Hematopoietic multipotent progenitor cell treated with erythropoietin and hydrocortisone succinate and interleukin-3 and kit ligand, for 15 days (in vitro differentiated cells): Measurements from ENCODE around the gene ARMC5.
A peak's percentile ranks its signal among the peaks of the same experiment; 100 is the strongest.
"Not testable (repeated sequence)": the region's sequence is repeated elsewhere in the genome, so short reads cannot be mapped to it uniquely, and the experiment has no call there.

Experiments
- DNase-seq: peaks from one replicate; pipeline ENCODE4 v3.0.0-alpha.2; 2015; ENCODE audit warnings: low spot score

The ARMC5 gene

DNA sequence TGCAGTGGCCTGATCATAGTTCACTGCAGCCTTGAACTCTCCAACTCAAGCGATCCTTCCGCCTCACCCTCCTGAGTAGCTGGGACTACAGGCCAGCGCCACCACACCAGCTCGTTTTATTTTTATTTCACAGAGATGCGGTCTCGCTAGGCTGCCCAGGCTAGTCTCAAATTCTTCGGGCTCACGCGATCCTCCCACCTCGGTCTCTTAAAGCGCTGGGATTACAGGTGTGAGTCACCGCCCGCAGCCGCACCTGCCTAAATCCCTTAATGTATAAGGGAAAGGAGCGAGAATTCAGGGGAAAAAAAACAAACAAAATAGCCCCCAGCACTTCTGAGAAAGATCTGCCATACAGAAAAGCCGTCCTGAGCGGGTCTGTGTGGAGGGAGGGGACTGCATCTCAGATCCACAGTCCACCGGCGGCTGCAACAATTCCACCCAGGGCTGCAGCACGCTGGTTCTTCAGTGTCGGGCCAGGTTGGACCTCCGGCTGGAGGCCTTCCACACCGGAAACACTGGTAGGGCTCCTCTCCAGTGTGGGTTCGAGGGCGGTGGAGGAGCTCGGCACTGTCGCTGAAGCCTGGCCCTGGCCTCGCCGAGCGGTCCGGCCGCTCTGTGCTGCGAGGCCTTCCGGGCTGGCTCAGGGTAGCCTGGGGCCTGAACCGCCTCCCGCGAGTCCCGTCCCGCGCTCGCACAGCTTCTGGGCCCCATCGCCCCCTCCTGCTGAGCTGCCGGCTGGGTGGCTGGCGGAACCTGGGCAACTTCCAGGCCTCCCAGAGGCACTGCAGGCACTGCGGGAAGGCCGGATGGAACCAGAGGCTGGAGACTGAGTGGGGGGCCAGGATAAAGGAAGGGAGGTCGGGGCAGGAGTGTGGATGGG lies 23.7 kb upstream of the ARMC5 start:
- no peak for DNase-seq

DNA sequence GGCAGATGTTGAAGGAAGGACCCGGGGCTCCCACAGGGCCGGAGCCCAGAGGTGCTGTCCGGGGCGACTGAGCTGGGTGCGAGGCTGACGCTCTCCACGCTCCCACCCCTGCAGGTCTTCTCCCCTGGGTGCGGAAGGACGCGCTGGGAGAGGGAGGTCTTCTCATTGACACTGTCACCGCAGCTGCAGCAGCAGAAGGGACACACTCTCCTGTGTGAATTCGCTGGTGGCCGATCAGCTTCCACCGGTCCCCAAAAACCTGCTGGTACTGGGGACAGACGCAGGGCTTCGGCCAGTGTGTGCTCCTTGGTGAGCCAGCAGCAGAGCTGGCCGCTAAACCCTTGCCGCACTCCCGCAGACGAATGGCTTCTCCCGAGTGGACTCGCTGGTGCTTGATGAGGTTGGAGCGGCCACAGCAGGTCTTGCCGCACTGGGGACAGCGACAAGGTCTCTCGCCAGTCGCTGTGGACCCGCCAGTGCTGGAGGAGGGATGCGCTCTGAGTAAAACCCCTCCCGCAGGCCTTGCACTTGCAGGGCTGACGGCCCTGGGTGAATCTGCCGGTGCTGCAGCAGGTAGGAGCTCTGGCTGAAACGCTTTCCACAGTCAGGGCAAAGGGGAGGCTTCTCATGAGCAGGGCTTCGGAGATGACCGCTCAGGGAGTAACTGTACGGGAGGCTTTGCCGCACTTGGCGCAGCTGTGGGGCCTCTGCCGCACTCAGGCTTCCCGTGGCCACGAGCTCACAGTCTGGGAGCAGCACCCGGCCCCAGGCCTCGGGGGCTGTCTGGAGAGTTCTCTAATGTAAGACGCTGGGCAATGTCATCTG lies 22.9 kb upstream of the ARMC5 start:
- no peak for DNase-seq

DNA sequence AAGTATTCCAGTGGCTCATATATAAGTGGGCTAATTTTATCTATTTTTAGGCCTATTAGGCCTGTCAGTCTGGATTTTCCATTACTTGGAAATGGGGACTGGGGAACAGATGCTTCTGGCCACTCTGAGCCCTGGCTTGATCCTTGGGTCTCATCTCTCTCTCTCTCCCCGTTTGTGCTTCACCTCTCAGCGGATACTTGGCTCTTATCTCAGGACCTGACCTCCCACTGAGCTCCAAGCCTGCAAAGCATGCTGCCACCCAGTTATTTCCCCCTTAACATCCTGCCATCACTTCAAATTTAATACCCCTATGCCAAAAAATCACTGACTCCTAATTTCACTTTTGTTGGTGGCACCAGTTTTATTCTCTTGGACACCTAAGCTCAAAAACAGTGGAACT lies 20.9 kb upstream of the ARMC5 start:
- DNase-seq, result no peak

- DNase-seq, result not testable (repeated sequence)
These were observed 20.3 kb upstream of the ARMC5 start for GRCh38 chr16:31439023-31439422.

DNA sequence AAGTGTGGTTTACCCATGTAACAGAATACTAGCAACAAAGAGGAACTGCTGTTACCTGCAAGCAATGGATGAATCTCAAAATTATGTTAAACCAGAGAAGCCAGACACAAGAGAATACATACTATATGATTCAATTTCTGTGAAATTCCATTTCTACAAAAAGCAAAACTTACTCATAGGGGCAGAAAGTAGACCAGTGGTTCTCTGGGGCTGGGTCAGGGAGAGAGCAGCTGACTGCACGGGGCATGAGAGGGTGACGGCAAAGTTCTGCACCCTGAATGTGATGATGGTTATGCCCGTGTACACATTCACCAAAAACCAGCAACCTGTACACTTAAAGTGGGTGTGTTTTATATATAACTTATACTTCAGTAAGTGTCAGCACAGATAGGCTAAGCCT lies 19.8 kb upstream of the ARMC5 start:
- no peak for DNase-seq

DNA sequence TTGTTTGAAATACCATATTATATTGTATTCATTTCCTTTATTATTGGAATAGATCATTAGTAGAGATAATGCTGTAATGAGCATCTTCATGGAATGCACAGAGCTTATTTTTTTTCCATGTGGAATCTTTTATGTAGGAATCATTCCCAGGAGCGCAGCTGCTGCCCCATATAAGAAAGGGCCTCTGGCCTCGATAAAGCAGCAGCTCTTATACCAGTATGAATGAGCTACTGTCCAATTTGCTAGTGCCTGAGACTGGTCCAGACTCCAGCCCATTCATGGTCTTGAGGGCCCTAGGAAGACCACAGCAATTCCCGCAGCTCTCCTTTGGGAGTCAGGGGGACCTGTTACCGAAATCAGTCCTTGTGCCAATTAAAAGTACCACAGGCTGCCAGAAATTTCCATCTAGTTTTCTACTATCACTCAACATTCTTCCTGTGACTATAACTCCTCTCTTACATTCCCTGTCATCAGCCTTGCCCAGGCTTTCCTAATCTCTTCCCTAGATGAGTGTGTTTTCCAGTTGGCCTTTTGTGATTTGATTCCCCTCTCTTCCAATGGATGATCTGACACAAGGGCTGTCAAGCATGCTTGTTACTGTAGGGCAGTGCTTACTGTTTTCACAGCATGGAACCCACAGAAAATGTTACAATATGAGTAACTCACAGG lies 18.7 kb upstream of the ARMC5 start:
- no peak for DNase-seq

- no peak for DNase-seq
These were observed 17.3 kb upstream of the ARMC5 start for GRCh38 chr16:31441956-31442355.

DNA sequence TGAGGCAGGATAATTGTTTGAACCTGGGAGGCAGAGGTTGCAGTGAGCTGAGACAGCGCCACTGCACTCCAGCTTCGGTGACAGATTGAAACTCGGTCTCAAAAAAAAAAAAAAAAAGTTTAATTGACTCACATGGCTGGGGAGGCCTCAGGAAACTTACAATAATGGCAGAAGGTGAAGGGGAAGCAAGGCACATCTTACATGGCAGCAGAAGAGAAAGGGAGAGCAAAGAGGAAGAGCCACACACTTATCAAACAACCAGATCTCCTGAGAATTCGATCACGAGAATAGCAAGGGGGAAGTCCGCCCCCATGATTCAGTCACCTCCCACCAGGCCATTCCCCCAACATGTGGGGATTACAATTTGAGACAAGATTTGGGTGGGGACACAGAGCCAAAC lies 13.4 kb upstream of the ARMC5 start:
- DNase-seq, result not testable (repeated sequence)

- DNase-seq, result no peak
These were observed 8.1 kb upstream of the ARMC5 start for GRCh38 chr16:31451201-31451600.

- peak; percentile 33 for DNase-seq
These were observed 7.5 kb upstream of the ARMC5 start for GRCh38 chr16:31451681-31452351.

GRCh38 chr16:31452631-31453106 lies 6.6 kb upstream of the ARMC5 start:
- peak; percentile 26 for DNase-seq

DNA sequence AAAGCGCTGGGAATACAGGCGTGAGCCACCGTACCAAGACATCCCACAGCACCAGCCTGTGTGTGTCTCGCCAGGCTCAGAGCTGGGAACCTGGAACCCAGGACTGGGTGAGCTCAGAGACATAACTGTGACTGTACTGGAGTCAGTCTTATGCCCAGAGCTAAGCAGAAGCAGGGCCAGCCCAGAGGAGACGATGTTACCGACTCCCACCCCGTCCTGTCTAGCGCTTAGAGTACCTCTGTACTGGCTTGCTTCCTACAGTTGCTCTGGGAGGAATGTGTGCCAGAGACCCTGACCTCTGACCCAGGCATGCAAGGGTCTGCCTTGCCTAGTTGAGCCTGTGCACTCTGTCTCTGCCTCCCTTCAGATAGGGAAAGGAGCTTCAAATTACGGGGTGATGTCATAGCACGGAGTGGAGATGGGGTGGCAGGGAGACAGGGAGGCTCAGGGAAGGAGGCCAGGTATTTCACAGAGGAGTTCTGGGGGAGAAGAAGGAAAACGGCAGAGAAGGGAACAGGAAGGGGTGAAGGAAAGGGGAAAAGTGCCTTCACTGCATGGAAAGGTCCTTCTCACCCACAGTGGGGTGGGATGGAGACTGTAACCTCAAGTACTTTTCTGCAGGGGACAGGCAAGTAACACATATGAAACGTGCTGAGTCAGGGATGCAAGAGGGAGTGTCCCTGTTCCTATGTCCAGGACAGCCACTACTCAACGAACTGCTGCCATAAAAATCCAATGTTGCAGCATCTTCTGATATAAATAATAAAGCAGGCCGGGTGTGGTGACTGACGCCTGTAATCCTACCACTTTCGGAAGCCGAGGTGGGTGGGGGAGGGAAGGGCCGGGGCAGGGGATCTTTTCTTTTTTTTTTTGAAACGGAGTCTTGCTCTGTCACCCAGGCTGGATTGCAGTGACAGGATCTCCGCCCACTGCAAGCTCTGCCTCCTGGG lies 5.8 kb upstream of the ARMC5 start:
- DNase-seq, result peak; percentile 78

GRCh38 chr16:31455601-31456314 lies 3.5 kb upstream of the ARMC5 start:
- peak; percentile 43 for DNase-seq

GRCh38 chr16:31456988-31457360 lies 2.3 kb upstream of the ARMC5 start:
- DNase-seq, result no peak

DNA sequence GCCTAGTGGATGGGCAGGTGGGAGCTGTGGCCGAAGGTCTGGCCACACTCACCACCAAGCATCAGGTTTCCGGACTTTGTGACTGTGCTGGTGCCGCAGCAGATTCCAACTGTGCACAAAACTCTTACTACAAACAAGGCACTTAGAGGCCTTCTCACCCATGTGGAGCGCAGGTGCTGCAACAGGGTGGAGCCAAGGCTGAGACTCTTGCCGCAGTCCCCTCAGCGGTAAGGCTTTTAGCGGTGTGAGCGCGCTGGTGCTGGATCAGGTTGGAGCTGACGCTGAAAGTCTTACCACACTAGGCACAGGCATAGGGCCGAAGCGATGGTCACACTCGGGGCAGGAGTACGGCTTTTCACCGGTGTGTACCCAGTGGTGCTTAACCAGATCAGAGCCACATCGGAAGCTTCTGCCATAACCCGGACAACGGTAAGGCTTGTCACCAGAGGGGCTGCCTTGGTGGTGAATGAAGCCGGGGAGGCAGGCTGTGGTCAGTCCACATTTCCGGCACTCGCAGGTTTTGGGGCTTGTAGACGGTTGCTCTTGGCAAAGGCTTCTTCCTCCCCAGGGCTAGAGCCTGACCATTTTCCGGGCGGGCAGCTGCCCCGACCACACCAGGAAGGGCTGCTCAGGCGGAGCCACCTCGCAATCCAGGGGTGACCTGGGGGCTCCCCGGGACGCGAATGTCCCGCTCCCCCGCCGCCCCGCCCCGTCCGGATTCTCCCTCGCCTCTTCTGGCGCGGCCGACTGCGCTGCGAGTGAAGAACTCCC lies 1.0 kb upstream of the ARMC5 start:
- peak; percentile 58 for DNase-seq

- peak; percentile 100 for DNase-seq
These were observed 633 bp downstream of the ARMC5 start for GRCh38 chr16:31459687-31460581.

DNA sequence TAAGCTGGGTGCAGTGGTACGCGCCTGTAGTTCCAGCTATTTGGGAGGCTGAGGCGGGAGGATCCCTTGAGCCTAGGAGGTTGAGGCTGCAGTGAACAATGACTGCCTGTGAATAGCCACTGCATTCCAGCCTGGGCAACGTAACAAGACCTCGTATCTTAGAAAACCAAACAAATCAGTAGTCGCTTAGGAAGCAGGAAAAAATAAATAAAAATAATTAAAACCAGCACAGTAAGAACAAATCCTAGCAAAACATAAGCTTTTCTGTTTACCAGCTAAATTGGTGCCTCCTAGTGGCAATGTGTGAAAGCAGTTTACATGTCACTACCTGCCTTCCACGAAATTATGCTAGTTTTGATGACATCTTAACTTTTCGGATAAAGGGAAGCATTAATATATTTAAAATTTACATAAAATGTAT lies 1.3 kb downstream of the ARMC5 start:
- peak; percentile 73 for DNase-seq
